ENCODE measurements around the gene PKP3. TPM values are rescaled to one million over a fixed set of nuclear protein-coding genes. Genes with fewer than 3 reads are reported as not detected.
"Not testable (repeated sequence)": the region's sequence is repeated elsewhere in the genome, so short reads cannot be mapped to it uniquely, and the experiment has no call there.

The PKP3 gene
- total RNA-seq, 2 donors from 2014 or later = 0.12 TPM; not detected in 1

GRCh38 chr11:359181-359714 is 34.8 kb upstream of the PKP3 start:
- Mint-ChIP-seq H3K36me3 (peaks cover 0 to 5% of the 10 kb centered on the region in 2 donors), H3K9me3 (peaks cover 0 to 6% of the 10 kb centered on the region in 2 donors), H3K27ac (peak overlapping the region in 1 of 2 donors; percentile 69)
- ATAC-seq (peak; percentile 54 to 79), DNase-seq (ENCODE audit: low spot score in 2 of 2) (no peak)

DNA sequence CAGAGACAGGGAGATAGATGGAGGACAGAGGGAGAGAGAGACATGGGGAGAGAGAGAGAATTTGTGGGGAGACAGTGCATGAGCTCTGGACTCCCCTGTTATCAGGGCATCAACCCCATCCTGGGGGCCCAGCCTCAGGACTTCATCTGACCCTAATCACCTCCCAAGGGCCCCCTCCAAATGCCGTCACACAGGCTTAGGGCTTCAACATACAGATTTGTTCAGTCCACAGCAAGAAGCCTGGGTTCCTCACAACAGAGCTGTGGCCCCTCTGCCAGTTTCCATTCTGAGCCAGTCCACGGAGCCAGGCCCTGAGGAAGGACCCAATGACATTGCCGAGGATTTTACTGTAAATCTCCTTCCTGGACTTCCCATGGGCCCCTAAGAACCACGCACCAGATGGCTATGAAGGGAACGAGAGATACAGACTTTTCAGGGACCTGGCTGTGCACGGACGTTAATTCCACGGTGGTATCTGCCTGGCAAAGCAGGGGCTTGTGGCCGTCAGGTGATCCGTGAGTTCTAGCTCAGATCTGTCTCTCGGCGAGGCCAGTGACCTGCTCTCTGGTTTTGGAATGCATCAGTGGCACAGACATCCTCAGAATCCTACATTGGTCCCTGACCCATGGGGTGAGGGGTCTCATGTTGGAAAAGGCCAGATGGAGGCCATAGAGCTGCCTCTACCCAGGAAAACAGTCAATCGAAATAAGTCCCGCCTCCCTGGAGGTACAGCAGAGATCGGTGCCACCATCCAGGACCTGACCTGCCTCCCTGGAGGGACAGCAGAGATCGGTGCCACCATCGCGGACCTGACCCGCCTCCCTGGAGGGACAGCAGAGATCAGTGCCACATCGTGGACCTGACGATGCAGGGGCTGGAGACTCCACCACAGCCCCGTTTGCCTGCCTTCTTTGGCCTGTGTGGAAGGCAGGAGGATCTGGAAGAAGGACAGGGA is 33.4 kb upstream of the PKP3 start:
- DNase-seq (ENCODE audit: low spot score in 2 of 2) (no peak), ATAC-seq (no peak)
- H3K36me3 Mint-ChIP-seq = peaks cover 0 to 5% of the 10 kb centered on the region in 2 donors
- H3K27ac Mint-ChIP-seq = peak overlapping the region in 1 of 2 donors; percentile 69
- peaks cover 0 to 6% of the 10 kb centered on the region in 2 donors for H3K9me3 Mint-ChIP-seq

DNA sequence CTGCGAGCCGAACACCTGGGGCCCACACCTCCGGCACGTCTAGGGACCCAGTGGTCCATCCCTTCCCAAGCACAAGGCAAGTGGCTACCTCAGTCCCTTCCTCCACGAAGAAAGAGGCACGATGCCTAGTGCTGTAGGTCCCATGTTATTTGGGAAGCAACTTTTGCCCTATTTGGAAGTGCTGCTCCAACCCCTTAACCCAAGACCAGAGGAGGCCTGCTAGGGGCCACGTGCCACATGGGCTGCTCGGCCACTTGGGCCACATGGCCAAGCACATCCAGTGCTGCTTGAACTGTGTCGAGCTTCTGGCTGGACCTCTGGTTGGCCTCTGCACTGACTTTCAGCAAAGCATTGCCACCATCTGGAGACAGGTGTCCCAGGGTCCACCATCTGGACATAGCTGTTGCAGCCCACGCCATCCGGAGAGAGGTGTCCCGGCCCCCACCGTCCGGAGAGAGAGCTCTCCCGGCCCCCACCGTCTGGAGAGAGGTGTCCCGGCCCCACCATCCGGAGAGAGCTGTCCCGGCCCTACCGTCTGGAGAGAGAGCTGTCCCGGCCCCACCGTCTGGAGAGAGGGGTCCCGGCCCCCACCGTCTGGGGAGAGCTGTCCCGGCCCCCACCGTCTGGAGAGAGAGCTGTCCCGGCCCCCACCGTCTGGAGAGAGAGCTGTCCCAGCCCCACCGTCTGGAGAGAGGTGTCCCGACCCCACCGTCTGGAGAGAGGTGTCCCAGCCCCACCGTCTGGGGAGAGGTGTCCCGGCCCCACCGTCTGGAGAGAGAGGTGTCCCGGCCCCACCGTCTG is 31.2 kb upstream of the PKP3 start:
- peak in 1 of 2 donors; percentile 51 for DNase-seq (ENCODE audit: low spot score in 2 of 2)
- no peak overlapping the region for H3K27ac Mint-ChIP-seq
- H3K9me3 Mint-ChIP-seq = peaks cover 0 to 6% of the 10 kb centered on the region in 2 donors
- peaks cover 0 to 5% of the 10 kb centered on the region in 2 donors for H3K36me3 Mint-ChIP-seq
- ATAC-seq = no peak

DNA sequence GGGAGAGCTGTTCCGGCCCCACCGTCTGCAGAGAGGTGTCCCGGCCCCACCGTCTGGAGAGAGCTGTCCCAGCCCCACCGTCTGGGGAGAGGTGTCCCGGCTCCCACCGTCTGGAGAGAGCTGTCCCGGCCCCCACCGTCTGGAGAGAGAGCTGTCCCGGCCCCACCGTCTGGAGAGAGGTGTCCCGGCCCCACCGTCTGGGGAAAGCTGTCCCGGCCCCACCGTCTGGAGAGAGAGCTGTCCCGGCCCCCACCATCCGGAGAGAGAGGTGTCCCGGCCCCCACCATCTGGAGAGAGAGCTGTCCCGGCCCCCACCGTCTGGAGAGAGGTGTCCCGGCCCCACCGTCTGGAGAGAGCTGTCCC is 30.6 kb upstream of the PKP3 start:
- not testable (repeated sequence) for H3K27ac Mint-ChIP-seq, H3K9me3 Mint-ChIP-seq, ATAC-seq, H3K36me3 Mint-ChIP-seq
- DNase-seq (ENCODE audit: low spot score in 2 of 2) = peak in 1 of 2 donors; percentile 21

GRCh38 chr11:363948-364761 is 29.9 kb upstream of the PKP3 start:
- ATAC-seq = peak; percentile 62 to 72
- H3K36me3 Mint-ChIP-seq = peaks cover 0 to 5% of the 10 kb centered on the region in 2 donors
- no peak overlapping the region for H3K27ac Mint-ChIP-seq
- peak; percentile 71 to 74 for DNase-seq (ENCODE audit: low spot score in 2 of 2)
- peaks cover 0 to 6% of the 10 kb centered on the region in 2 donors for H3K9me3 Mint-ChIP-seq

- H3K36me3 Mint-ChIP-seq = peaks cover 0 to 5% of the 10 kb centered on the region in 2 donors
- ATAC-seq = no peak
- no peak for DNase-seq (ENCODE audit: low spot score in 2 of 2)
- H3K9me3 Mint-ChIP-seq = peaks cover 0 to 6% of the 10 kb centered on the region in 2 donors
- no peak overlapping the region for H3K27ac Mint-ChIP-seq
These were observed 28.9 kb upstream of the PKP3 start for GRCh38 chr11:364991-365725.

DNA sequence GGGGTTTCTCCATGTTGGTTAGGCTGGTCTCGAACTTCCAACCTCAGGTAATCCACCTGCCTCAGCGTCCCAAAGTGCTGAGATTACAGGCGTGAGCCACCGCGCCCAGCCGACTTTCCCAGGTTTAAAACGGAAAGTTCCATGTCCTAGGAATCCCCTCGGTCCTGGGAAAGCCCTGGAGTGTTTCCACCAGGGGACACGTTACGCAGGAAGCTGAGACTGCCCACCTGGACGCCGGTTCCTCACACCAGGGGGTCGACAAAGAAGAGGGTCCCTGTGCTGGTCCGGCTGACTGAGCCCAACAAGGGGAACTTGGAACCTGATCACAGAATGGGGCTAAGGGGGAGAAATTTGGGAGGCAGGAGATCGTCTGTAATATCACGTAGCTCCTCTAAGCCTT is 28.2 kb upstream of the PKP3 start:
- no peak for ATAC-seq
- H3K9me3 Mint-ChIP-seq = peaks cover 0 to 6% of the 10 kb centered on the region in 2 donors
- no peak for DNase-seq (ENCODE audit: low spot score in 2 of 2)
- no peak overlapping the region for H3K27ac Mint-ChIP-seq
- H3K36me3 Mint-ChIP-seq = peaks cover 0 to 5% of the 10 kb centered on the region in 2 donors

DNA sequence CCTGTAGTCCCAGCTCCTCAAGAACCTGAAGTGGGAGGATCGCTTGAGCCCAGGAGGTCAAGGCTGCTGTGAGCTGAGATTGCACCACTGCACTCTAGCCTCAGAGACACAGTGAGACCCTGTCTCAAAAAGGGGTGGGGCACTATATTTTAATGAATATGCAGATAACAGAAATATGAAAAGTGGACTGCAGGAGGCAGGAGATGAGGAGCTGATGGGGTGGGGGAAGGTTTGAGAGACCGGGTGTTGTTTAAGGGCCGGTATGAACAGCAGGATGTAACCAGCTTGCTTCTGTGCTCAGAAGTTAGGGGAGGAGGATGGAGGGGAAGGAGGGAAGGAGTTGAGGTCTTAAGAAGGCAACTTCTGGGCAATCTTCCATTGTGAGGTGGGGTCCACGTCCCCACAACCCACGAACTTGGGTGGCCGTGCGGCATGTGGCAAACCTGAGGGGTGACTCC is 26.0 kb upstream of the PKP3 start:
- ATAC-seq (no peak), DNase-seq (ENCODE audit: low spot score in 2 of 2) (no peak)
- Mint-ChIP-seq H3K9me3 (no peaks in the 10 kb centered on the region), H3K36me3 (no peaks in the 10 kb centered on the region), H3K27ac (no peak overlapping the region)

GRCh38 chr11:368414-369335 is 25.3 kb upstream of the PKP3 start:
- DNase-seq (ENCODE audit: low spot score in 2 of 2) (no peak), ATAC-seq (no peak)
- Mint-ChIP-seq H3K9me3 (no peaks in the 10 kb centered on the region), H3K36me3 (no peaks in the 10 kb centered on the region), H3K27ac (no peak overlapping the region)

- H3K9me3 Mint-ChIP-seq = peaks cover 0 to 4% of the 10 kb centered on the region in 2 donors
These were observed 24.5 kb upstream of the PKP3 start, which contains the start of gene B4GALNT4 for GRCh38 chr11:369336-370018. B4GALNT4 (plus strand) TSS chr11:369499; CDS start chr11:369804, 305 bp downstream.

DNA sequence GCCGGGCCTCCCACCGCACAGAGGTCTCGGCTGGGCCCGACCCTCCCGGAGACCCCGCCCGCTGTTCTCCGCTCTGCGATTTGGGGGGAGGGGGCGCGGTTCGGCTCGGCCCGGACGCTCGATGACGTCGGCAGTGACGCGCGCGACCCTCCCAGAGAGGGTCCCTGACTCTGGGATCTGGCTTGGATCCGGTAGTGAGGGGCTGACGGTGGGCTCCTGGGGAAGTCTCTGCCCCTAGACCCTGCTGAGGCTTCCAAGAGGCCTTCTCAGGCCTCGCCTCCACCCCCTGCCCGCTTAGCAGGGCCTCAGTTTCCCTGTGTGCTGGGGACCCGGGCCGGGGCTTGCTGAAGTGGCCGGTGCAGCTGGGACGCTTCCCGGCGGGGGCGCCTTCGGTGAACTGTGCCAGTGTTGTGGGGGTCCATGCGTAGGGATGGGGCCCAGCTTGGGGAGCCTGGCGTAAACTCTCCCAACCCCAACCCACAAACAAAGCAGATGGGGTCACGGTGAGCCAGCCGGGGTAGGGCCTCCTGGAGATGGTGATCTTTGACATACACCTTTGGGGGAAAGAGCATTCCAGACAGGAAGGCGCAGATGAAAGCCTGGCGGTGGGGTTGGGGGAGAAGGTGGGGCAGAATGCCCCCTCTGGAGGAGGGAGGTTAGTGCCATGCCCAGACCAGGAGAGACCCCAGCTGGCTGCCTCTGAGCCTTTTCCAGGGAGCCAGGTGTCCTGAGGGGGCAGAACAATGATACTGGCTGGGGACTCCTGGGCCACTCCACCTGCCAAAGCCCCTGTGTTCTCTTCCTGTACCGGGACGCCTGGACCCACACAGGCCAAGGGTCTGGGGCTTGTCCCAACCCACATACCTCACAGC is 23.7 kb upstream of the PKP3 start:
- ATAC-seq = no peak
- no peak for DNase-seq (ENCODE audit: low spot score in 2 of 2)
- Mint-ChIP-seq H3K27ac (no peak overlapping the region), H3K9me3 (peaks cover 0 to 4% of the 10 kb centered on the region in 2 donors), H3K36me3 (no peaks in the 10 kb centered on the region)

More at GRCh38 chr11:369336-370018, 24.5 kb upstream of the PKP3 start, which contains the start of gene B4GALNT4:
- Mint-ChIP-seq H3K36me3 (no peaks in the 10 kb centered on the region), H3K27ac (no peak within 1 kb of the TSS)
- peak in 1 of 2 donors; percentile 54 for DNase-seq (ENCODE audit: low spot score in 2 of 2)
- ATAC-seq = peak; percentile 66 to 76

DNA sequence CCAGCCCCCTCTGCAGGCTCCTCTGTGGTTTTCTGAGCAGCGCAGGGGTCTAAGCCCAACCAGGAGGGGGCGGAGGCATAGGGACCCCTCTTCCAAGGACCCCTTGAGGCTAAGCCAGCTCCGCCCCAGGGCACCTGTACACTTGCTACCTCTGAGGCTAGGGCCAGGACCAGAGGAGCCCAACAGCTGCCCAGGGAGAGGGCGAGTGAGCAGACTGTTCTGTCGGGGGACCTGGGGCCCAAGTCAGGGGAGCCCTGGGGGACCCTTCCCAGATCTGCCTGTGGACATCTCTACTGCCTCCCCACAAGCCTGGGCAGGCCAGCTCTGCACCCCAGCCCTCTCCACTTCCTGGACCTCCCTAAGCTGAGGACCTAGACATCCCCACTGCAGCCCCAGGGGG is 23.0 kb upstream of the PKP3 start:
- Mint-ChIP-seq H3K27ac (peak overlapping the region in 1 of 2 donors; percentile 65), H3K9me3 (peaks cover 0 to 4% of the 10 kb centered on the region in 2 donors), H3K36me3 (no peaks in the 10 kb centered on the region)
- DNase-seq (ENCODE audit: low spot score in 2 of 2) (no peak), ATAC-seq (no peak)
